PC-9 (cell line): ENCODE results near the gene CPXM2.

Experiments
- CTCF ChIP-seq: fragments of 200-600 bp; sonication (generic); conservative IDR thresholded peaks from 2 replicates; pipeline ENCODE4 v1.6.1; 2017; ENCODE audit warnings: mixed run types, antibody characterized with exemption, mild to moderate bottlenecking, moderate library complexity
- EZH2 ChIP-seq: fragments of 200-600 bp; sonication (generic); IDR thresholded peaks from 2 replicates; pipeline ENCODE4 v1.8.0; 2017; ENCODE audit warnings: antibody characterized with exemption, low read depth

- TF ChIP-seq CTCF (no peak), EZH2 (no peak)
These were observed 5.3 kb downstream of the CPXM2 start for GRCh38 chr10:123886292-123886691.
